ENCODE results near the gene HSD3B1.

The HSD3B1 gene

GRCh38 chr1:119472080-119472818 lies 34.8 kb upstream of the HSD3B1 start:
- Histone ChIP-seq H3K4me3 (ENCODE audit: low read depth in 1 of 2, low read length in 2 of 2) (no peak overlapping the region), H3K27ac (ENCODE audit: low read depth, low read length) (no peak overlapping the region), H3K36me3 (ENCODE audit: control insufficient read depth in 1 of 2, insufficient read depth in 2 of 2, low read length in 2 of 2) (no peaks in the 10 kb centered on the region), H3K27me3 (ENCODE audit: control insufficient read depth in 1 of 2, insufficient read depth in 2 of 2, low read length in 2 of 2) (no peaks in the 10 kb centered on the region), H3K4me1 (ENCODE audit: control insufficient read depth in 1 of 2, insufficient read depth in 2 of 2, low read length in 2 of 2) (peaks cover 0 to 4% of the 10 kb centered on the region in 2 donors), H3K9me3 (ENCODE audit: control insufficient read depth in 1 of 2, low read length in 2 of 2) (no peaks in the 10 kb centered on the region), H3K9ac (ENCODE audit: low read depth in 1 of 2, low read length in 2 of 2) (no peak overlapping the region)

- H3K27me3 ChIP-seq (ENCODE audit: control insufficient read depth in 1 of 2, insufficient read depth in 2 of 2, low read length in 2 of 2), result no peaks in the 10 kb centered on the region
- peaks cover 0 to 4% of the 10 kb centered on the region in 2 donors for H3K4me1 ChIP-seq (ENCODE audit: control insufficient read depth in 1 of 2, insufficient read depth in 2 of 2, low read length in 2 of 2)
- no peaks in the 10 kb centered on the region for H3K9me3 ChIP-seq (ENCODE audit: control insufficient read depth in 1 of 2, low read length in 2 of 2)
- no peak overlapping the region for H3K4me3 ChIP-seq (ENCODE audit: low read depth in 1 of 2, low read length in 2 of 2)
- H3K36me3 ChIP-seq (ENCODE audit: control insufficient read depth in 1 of 2, insufficient read depth in 2 of 2, low read length in 2 of 2), result no peaks in the 10 kb centered on the region
- no peak overlapping the region for H3K27ac ChIP-seq (ENCODE audit: low read depth, low read length)
- no peak overlapping the region for H3K9ac ChIP-seq (ENCODE audit: low read depth in 1 of 2, low read length in 2 of 2)
These were observed 34.2 kb upstream of the HSD3B1 start for GRCh38 chr1:119472819-119473175.

- Histone ChIP-seq H3K9ac (ENCODE audit: low read depth in 1 of 2, low read length in 2 of 2) (no peak overlapping the region), H3K27ac (ENCODE audit: low read depth, low read length) (no peak overlapping the region), H3K4me3 (ENCODE audit: low read depth in 1 of 2, low read length in 2 of 2) (no peak overlapping the region), H3K9me3 (ENCODE audit: control insufficient read depth in 1 of 2, low read length in 2 of 2) (no peaks in the 10 kb centered on the region), H3K4me1 (ENCODE audit: control insufficient read depth in 1 of 2, insufficient read depth in 2 of 2, low read length in 2 of 2) (no peaks in the 10 kb centered on the region), H3K27me3 (ENCODE audit: control insufficient read depth in 1 of 2, insufficient read depth in 2 of 2, low read length in 2 of 2) (no peaks in the 10 kb centered on the region), H3K36me3 (ENCODE audit: control insufficient read depth in 1 of 2, insufficient read depth in 2 of 2, low read length in 2 of 2) (no peaks in the 10 kb centered on the region)
These were observed 31.1 kb upstream of the HSD3B1 start for GRCh38 chr1:119475866-119476439.

- Histone ChIP-seq H3K9ac (ENCODE audit: low read depth in 1 of 2, low read length in 2 of 2) (no peak overlapping the region), H3K27me3 (ENCODE audit: control insufficient read depth in 1 of 2, insufficient read depth in 2 of 2, low read length in 2 of 2) (no peaks in the 10 kb centered on the region)
These were observed 29.3 kb upstream of the HSD3B1 start for GRCh38 chr1:119477710-119478109.

GRCh38 chr1:119480175-119480574 lies 26.8 kb upstream of the HSD3B1 start:
- H3K9me3 ChIP-seq (ENCODE audit: control insufficient read depth in 1 of 2, low read length in 2 of 2), result no peaks in the 10 kb centered on the region
- H3K4me1 ChIP-seq (ENCODE audit: control insufficient read depth in 1 of 2, insufficient read depth in 2 of 2, low read length in 2 of 2), result no peaks in the 10 kb centered on the region
- H3K27ac ChIP-seq (ENCODE audit: low read depth, low read length), result no peak overlapping the region
- H3K27me3 ChIP-seq (ENCODE audit: control insufficient read depth in 1 of 2, insufficient read depth in 2 of 2, low read length in 2 of 2), result no peaks in the 10 kb centered on the region
- H3K4me3 ChIP-seq (ENCODE audit: low read depth in 1 of 2, low read length in 2 of 2), result no peak overlapping the region
- no peaks in the 10 kb centered on the region for H3K36me3 ChIP-seq (ENCODE audit: control insufficient read depth in 1 of 2, insufficient read depth in 2 of 2, low read length in 2 of 2)
- H3K9ac ChIP-seq (ENCODE audit: low read depth in 1 of 2, low read length in 2 of 2), result no peak overlapping the region

More at GRCh38 chr1:119477710-119478109, 29.3 kb upstream of the HSD3B1 start:
- no peak overlapping the region for H3K27ac ChIP-seq (ENCODE audit: low read depth, low read length)
- no peaks in the 10 kb centered on the region for H3K9me3 ChIP-seq (ENCODE audit: control insufficient read depth in 1 of 2, low read length in 2 of 2)
- no peaks in the 10 kb centered on the region for H3K36me3 ChIP-seq (ENCODE audit: control insufficient read depth in 1 of 2, insufficient read depth in 2 of 2, low read length in 2 of 2)
- H3K4me1 ChIP-seq (ENCODE audit: control insufficient read depth in 1 of 2, insufficient read depth in 2 of 2, low read length in 2 of 2), result no peaks in the 10 kb centered on the region
- no peak overlapping the region for H3K4me3 ChIP-seq (ENCODE audit: low read depth in 1 of 2, low read length in 2 of 2)

GRCh38 chr1:119481951-119482350 lies 25.1 kb upstream of the HSD3B1 start:
- Histone ChIP-seq H3K9me3 (ENCODE audit: control insufficient read depth in 1 of 2, low read length in 2 of 2) (no peaks in the 10 kb centered on the region), H3K4me3 (ENCODE audit: low read depth in 1 of 2, low read length in 2 of 2) (no peak overlapping the region), H3K27me3 (ENCODE audit: control insufficient read depth in 1 of 2, insufficient read depth in 2 of 2, low read length in 2 of 2) (no peaks in the 10 kb centered on the region), H3K27ac (ENCODE audit: low read depth, low read length) (no peak overlapping the region), H3K36me3 (ENCODE audit: control insufficient read depth in 1 of 2, insufficient read depth in 2 of 2, low read length in 2 of 2) (no peaks in the 10 kb centered on the region), H3K9ac (ENCODE audit: low read depth in 1 of 2, low read length in 2 of 2) (no peak overlapping the region), H3K4me1 (ENCODE audit: control insufficient read depth in 1 of 2, insufficient read depth in 2 of 2, low read length in 2 of 2) (no peaks in the 10 kb centered on the region)

- Histone ChIP-seq H3K9me3 (ENCODE audit: control insufficient read depth in 1 of 2, low read length in 2 of 2) (no peaks in the 10 kb centered on the region), H3K27me3 (ENCODE audit: control insufficient read depth in 1 of 2, insufficient read depth in 2 of 2, low read length in 2 of 2) (no peaks in the 10 kb centered on the region), H3K27ac (ENCODE audit: low read depth, low read length) (no peak overlapping the region), H3K4me1 (ENCODE audit: control insufficient read depth in 1 of 2, insufficient read depth in 2 of 2, low read length in 2 of 2) (no peaks in the 10 kb centered on the region), H3K4me3 (ENCODE audit: low read depth in 1 of 2, low read length in 2 of 2) (no peak overlapping the region), H3K36me3 (ENCODE audit: control insufficient read depth in 1 of 2, insufficient read depth in 2 of 2, low read length in 2 of 2) (no peaks in the 10 kb centered on the region), H3K9ac (ENCODE audit: low read depth in 1 of 2, low read length in 2 of 2) (no peak overlapping the region)
These were observed 24.2 kb upstream of the HSD3B1 start for GRCh38 chr1:119482517-119483425.

- Histone ChIP-seq H3K36me3 (ENCODE audit: control insufficient read depth in 1 of 2, insufficient read depth in 2 of 2, low read length in 2 of 2) (no peaks in the 10 kb centered on the region), H3K27me3 (ENCODE audit: control insufficient read depth in 1 of 2, insufficient read depth in 2 of 2, low read length in 2 of 2) (no peaks in the 10 kb centered on the region), H3K9ac (ENCODE audit: low read depth in 1 of 2, low read length in 2 of 2) (no peak overlapping the region), H3K4me1 (ENCODE audit: control insufficient read depth in 1 of 2, insufficient read depth in 2 of 2, low read length in 2 of 2) (no peaks in the 10 kb centered on the region), H3K9me3 (ENCODE audit: control insufficient read depth in 1 of 2, low read length in 2 of 2) (no peaks in the 10 kb centered on the region), H3K27ac (ENCODE audit: low read depth, low read length) (no peak overlapping the region), H3K4me3 (ENCODE audit: low read depth in 1 of 2, low read length in 2 of 2) (no peak overlapping the region)
These were observed 23.4 kb upstream of the HSD3B1 start for GRCh38 chr1:119483441-119484200.

- Histone ChIP-seq H3K27me3 (ENCODE audit: control insufficient read depth in 1 of 2, insufficient read depth in 2 of 2, low read length in 2 of 2) (no peaks in the 10 kb centered on the region), H3K27ac (ENCODE audit: low read depth, low read length) (no peak overlapping the region), H3K4me1 (ENCODE audit: control insufficient read depth in 1 of 2, insufficient read depth in 2 of 2, low read length in 2 of 2) (no peaks in the 10 kb centered on the region), H3K4me3 (ENCODE audit: low read depth in 1 of 2, low read length in 2 of 2) (no peak overlapping the region), H3K9ac (ENCODE audit: low read depth in 1 of 2, low read length in 2 of 2) (no peak overlapping the region), H3K36me3 (ENCODE audit: control insufficient read depth in 1 of 2, insufficient read depth in 2 of 2, low read length in 2 of 2) (no peaks in the 10 kb centered on the region), H3K9me3 (ENCODE audit: control insufficient read depth in 1 of 2, low read length in 2 of 2) (no peaks in the 10 kb centered on the region)
These were observed 21.8 kb upstream of the HSD3B1 start for GRCh38 chr1:119485201-119485600.
